ENCODE measurements around the gene MEPE.

Gene MEPE, protein sequence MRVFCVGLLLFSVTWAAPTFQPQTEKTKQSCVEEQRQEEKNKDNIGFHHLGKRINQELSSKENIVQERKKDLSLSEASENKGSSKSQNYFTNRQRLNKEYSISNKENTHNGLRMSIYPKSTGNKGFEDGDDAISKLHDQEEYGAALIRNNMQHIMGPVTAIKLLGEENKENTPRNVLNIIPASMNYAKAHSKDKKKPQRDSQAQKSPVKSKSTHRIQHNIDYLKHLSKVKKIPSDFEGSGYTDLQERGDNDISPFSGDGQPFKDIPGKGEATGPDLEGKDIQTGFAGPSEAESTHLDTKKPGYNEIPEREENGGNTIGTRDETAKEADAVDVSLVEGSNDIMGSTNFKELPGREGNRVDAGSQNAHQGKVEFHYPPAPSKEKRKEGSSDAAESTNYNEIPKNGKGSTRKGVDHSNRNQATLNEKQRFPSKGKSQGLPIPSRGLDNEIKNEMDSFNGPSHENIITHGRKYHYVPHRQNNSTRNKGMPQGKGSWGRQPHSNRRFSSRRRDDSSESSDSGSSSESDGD

DNA sequence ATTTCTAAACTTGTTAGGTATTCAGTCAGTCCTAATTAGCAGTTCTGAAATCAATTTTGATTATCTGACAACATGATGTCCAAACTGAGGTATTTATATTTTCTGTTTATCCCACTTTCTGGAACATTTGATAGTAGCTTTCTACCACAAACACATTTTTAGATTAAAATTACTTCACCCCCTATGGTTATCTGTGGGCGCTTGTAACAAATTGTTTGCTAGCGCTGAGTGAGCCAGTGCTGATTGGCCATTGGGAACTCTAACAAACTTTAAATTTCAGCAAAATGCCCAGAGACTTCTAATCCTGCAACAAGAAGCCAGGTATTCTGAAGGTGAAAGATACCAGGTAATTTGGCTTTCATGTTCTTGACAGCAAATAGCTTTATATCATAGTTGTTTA, at the start of gene MEPE:
Gene MEPE, plus strand, starts transcription at position 301 of the 400 bp plus-strand sequence. CDS start 1,746 bp downstream, outside the sequence.
- DNase-seq = no peak

- DNase-seq = no peak
These were observed 49.0 kb upstream of the MEPE start for GRCh38 chr4:87783781-87784180.

- DNase-seq = no peak
These were observed 46.8 kb upstream of the MEPE start for GRCh38 chr4:87785731-87786509.

DNA sequence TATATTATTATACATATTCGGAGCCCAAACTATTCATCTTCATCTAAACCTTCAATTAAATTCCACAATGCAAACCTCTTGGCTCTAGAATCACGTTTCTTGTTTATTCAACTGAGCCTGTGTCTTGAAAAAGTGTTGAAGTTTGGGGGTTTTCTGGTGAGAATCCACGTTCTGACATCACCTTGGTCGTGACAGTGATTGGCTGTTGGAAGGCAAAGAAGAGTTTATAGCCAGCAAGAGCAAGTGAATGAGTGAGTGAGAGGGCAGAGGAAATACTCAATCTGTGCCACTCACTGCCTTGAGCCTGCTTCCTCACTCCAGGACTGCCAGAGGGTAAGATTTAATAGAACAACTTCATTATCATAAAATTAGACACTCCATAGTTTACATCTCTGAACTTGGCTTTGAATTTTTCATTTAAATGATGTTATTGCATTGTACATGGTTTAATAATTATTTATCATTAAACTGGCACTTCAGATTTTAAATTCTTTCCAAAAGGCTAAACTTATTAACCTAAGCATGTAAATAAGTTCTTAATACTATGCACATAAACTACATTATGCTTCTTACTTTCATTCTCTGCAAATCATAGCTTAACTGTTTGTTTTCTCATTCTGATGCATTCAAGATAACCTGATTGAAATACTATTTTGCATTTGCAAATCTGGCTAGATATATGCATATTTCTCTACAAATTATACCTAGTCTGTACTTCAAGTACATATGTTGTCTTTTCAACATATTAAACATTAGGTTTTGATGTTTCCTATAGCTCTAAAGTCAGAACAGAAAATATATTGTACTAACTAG, 33.3 kb upstream of the MEPE start, which contains the start of gene IBSP:
Gene IBSP, plus strand, starts transcription at position 254 of the 813 bp plus-strand sequence. CDS start 2,808 bp downstream, outside the sequence.
- no peak for DNase-seq

- no peak for DNase-seq
These were observed 29.9 kb upstream of the MEPE start for GRCh38 chr4:87802858-87803257.

GRCh38 chr4:87803421-87803820, 29.3 kb upstream of the MEPE start:
- no peak for DNase-seq

- no peak for DNase-seq
These were observed 27.9 kb upstream of the MEPE start for GRCh38 chr4:87804871-87805270.

DNA sequence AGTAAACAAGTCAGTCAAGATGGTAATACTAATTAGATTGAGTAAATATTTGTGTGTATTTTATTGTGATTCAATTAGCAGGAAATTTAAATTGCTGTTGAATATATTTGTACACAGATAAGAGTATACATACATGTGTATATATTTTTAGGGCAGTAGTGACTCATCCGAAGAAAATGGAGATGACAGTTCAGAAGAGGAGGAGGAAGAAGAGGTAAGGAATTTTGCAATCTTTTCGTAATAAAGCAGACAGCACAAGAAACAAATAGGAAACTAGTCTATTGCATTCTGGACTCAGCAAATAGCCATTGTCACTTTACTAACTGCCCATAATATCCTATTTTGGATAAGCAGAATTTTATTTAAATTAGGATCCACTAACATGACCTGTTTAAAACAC, 26.8 kb upstream of the MEPE start:
- DNase-seq = no peak

DNA sequence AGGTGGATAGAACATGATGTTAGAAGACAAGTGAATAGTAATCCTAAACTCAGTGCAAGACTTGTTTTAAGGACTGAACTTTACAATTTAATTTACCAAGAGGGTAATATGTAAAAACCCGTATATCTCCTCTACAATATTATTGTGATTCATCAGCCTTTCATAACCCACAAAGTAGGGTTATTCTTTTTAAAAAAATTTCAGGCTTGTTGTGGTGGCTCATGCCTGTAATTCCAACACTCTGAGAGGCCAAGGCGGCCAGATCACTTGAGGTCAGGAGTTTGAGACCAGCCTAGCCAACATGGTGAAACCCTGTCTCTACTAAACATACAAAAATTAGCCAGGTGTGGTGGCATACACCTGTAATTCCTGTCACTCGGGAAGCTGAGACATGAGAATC, 26.2 kb upstream of the MEPE start:
- no peak for DNase-seq

- no peak for DNase-seq
These were observed 25.4 kb upstream of the MEPE start for GRCh38 chr4:87807402-87807801.

- no peak for DNase-seq
These were observed 20.8 kb upstream of the MEPE start for GRCh38 chr4:87811977-87812376.

DNA sequence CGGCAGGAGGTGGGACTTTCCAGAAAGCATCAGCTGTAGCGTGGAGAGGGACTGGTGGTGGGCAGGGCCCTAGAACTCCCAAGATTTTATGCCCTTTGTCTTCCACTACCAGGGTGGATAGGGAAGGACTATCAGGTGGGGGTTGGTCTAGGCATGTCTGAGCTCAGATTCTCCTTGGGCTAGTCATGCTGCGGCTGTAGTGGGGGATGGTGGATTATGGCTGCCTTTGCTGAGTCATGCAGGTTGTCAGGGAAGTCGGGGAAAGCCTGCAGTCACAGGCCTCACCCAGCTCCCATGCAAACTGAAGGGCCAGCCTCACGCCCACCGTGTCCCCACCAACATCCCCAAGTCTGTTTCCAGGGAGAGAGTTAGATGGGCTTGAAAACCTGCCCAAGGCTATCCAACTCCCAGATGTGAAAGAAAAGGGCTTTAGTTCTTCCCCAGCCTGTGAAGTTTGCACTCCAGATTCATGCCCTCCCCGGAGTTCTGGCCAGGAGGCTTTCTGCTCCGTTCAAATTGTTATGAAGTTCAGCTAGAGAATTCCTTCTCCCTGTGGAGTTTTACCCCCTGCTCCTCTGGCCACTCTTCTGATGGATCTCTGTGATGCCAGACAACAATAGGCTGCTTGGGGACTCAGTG, 13.4 kb upstream of the MEPE start:
- DNase-seq = no peak

- DNase-seq = no peak
These were observed 9.6 kb upstream of the MEPE start for GRCh38 chr4:87823200-87823599.

DNA sequence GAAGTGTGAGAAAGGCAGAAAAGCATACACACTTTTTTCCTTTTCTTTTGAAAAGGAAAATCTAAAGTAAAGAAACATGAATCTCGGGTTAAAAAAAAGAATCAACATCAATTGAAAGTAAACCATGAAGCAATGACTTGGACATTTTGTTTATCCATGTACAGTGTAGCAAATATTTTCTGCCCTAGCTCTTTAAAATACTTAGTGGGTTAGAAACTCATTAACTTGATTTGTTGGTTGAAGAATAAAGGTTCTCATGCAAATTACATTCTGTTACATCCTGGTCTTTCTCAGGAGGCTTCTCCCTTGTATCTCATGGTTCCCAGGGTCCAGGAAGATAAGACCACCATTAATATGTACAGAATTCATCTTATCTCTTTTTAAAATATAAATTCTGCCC, 9.0 kb upstream of the MEPE start:
- DNase-seq = no peak

DNA sequence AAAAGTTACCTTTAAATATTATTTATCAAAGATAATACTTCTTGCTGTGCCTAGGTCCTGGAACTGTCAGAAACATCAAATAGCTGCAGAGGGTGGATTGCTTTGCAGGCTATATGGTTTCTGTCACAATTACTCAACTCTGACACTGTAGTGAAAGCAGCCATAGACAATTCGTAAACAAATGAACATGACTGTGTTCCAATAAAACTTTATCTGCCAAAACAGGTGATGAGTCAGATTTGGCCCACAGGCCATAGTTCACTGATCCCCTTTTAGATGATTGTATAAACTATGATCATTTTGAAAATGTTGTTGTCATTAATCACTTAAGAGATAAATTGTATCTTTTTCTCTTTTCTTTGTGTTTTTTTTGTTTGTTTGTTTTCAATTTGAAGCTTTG, 8.4 kb upstream of the MEPE start:
- DNase-seq = no peak

- no peak for DNase-seq
These were observed 1.6 kb downstream of the MEPE start for GRCh38 chr4:87834401-87834800.

DNA sequence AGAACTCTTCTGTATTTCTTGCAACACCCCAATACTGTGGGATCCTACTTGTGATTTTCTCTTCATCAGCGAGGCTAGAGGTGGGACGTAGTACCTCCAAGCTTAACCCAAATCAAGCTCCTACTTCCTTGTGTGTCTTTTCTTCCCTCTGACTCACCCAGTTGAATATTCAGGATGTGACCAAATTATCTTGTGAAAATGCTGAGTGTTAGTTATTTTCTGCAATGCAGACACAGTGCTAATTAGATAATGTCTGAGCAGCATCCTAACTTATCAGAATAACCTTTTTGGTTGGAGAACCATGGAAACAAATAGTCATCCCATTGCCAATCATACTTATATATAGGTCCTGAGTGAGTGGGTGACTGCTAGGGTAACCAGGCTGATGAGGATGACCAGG, 2.4 kb downstream of the MEPE start:
- DNase-seq = no peak

DNA sequence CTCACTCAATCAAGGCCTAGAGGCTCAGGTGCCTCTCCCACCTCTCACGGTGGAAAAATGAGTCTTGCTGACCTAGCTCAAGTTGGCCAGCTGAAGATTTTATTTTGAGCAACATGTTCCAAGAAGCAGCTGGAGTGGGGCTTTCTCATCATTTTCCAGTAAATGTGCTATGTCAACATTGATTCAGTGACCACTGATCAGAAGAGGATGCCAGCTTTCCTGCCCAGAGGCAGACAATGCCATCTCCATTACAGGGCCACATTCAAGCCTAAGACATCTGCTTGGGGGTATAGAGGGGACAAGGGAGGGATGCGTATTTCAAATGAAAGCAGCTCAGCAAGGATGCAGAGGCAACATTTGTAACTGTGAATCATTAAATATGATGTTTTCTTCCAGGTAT, 3.0 kb downstream of the MEPE start:
- DNase-seq = no peak

GRCh38 chr4:87838205-87838604, 5.4 kb downstream of the MEPE start:
- DNase-seq = no peak

DNA sequence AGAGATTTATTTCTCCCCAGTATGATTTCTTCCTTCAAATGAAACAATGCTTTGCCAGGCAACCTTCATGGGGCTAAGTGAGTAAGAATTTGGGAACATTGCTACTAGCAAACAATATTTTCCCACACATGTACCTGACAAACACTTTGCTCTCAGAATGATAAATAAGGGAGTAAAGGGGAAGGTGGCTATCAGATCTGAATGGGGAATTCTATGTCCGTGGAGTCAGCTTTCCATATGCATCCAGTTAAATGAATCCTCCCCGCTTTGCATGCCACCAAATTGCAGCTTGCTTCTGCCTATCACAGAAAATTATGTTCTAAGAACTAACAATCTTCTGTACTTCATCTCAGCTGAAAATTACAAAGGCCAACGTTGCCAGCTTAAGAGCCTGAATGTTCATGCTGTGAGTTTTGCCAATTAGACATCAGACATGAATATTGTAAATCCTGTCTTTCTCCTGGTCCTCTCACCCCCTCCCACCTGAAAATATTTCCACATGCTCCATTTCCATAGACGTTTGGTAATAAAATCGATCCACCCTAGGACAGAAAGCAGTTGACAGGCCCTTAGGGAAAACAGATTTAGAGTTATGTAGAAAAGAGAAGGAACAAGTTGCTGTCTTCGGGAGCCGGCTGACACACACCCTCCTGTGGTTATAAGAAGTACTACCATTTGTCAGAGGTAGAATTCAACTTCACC, 6.3 kb downstream of the MEPE start:
- DNase-seq = no peak

- DNase-seq = no peak
These were observed 6.8 kb downstream of the MEPE start for GRCh38 chr4:87839592-87839946.

DNA sequence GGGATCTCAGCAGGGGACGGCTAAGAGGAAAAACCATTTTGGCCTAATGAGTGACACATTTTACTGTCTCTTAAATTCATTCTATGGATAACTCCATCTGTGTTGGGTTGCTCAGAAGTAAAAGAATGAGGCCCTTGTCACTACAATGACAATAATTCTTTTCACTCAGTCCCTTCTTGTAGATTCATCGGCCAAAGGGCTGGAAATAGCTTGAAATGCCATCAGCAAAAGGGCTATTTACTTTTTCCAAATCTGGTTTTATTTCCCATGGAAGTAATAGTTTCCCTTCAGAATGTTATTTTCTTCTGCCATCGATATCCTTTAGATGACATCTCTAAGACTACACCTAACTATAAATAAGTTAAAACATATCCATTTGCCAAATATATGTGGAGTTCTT, 7.4 kb downstream of the MEPE start:
- no peak for DNase-seq
